ENCODE results near the gene TCTN3.
"Not testable (repeated sequence)": the region's sequence is repeated elsewhere in the genome, so short reads cannot be mapped to it uniquely, and the experiment has no call there.

TCTN3 gene

DNA sequence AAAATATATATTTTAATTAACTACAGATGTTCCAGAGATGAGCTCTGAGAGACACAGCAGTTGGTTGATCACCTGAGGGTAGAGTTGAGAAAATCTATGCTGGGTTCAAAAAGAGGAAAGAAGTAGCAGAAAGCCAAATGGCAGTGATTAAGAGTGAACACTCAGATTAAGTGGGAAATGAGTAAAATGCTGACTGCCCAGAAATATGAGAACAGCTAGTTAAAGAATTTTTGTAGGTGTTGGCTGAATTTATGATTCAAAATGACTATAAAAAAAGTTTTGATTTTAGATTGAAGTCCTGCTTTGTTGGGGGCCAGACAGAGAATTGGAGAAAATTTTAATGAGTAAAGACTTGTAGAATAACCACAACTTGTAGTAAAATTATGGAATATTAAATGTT, 9.8 kb downstream of the TCTN3 start:
- DNase-seq = no peak

DNA sequence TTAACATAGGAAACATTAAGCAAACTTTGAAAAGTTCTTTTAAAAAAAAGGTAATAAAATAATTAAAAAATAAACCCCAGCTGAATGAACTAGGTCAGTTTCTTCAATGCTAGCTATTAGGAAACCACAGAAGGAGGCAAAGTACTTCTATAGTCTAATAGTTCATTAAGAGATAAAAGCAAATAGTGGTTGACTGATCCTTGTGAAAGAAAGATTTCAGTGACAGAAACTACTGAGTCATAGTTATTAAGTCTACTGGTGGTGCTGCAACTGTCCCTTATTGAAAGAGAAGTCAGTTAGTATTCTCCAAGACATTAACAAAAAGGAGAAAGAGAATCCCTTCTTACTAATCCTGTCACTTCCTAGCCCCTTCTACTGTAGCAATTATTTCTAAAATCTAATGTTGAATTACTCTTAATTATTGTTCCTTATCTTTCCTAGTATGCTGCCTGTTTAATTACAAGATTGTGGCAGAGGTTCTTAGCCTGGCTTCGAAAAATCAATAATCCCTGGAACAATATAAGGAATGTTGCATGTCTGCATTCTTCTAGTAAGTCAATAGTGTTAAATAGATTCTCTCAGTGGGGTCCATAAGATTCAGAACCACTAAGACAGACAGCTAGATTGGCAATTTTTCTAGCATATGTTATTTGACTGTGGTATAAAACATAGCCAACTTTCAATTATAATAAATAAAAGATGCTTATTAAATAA, 18.2 kb downstream of the TCTN3 start:
- DNase-seq = no peak

DNA sequence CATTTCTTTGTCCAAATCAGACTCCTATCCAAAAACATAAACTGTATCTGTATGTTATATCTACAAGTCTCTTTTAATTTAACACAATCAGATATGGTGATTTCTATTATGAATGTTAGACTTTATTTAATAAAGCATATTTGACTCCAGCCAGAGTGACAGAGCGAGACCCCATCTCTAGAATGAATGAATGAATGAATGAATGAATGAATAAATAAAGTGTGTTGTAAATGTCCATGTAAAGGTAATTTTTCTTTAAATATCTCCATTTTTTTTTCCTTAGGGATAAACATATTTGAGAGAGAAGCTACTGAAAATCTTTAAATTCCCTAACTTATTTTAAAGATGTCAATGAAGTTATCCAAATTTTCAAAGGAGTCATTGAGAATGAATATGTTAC, 19.1 kb downstream of the TCTN3 start:
- DNase-seq = no peak

DNA sequence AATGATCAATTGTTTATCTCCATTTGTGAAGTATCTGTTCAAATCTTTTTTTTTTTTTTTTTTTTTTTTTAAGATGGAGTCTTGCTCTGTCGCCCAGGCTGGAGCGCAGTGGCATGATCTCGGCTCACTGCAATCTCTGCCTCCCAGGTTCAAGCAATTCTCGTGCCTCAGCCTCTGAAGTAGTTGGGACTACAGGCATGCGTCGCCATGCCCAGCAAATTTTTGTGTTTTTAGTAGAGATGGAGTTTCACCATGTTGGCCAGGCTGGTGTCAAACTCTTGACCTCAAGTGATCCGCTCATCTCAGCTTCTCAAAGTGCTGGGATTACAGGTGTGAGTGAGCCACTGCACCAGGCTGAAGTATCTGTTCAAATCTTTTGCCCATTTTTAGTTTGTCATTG, 21.1 kb downstream of the TCTN3 start:
- not testable (repeated sequence) for DNase-seq

GRCh38 chr10:95664543-95664942, 29.2 kb downstream of the TCTN3 start:
- no peak for DNase-seq

GRCh38 chr10:95663496-95663895, 30.2 kb downstream of the TCTN3 start:
- no peak for DNase-seq

GRCh38 chr10:95661818-95662217, 31.9 kb downstream of the TCTN3 start:
- DNase-seq = no peak

GRCh38 chr10:95660283-95660682, 33.4 kb downstream of the TCTN3 start:
- no peak for DNase-seq

DNA sequence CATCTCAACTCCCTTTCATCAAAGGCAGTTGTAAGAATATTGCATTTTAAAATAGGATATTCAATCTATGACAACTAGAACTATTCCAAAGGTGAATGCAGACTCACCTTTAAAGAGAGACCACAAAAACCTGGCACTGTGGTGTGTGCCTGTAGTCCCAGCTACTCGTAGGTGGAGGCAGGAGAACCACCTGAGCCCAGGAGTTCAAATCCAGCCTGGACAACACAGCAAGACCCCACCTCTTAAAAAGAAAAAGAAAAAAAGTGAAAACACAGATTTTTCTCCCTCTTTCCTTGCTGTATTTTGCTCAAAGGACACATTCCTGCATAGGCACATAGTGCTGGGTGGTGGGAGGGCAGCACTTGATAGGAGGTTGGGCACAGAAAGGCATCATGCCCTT, 36.5 kb downstream of the TCTN3 start:
- no peak for DNase-seq

GRCh38 chr10:95656291-95657164, 37.2 kb downstream of the TCTN3 start, which contains the start of gene ALDH18A1:
Gene ALDH18A1 (minus strand): TSS chr10:95656711. CDS start chr10:95653377, 3,334 bp downstream.
- peak; percentile 96 for DNase-seq

DNA sequence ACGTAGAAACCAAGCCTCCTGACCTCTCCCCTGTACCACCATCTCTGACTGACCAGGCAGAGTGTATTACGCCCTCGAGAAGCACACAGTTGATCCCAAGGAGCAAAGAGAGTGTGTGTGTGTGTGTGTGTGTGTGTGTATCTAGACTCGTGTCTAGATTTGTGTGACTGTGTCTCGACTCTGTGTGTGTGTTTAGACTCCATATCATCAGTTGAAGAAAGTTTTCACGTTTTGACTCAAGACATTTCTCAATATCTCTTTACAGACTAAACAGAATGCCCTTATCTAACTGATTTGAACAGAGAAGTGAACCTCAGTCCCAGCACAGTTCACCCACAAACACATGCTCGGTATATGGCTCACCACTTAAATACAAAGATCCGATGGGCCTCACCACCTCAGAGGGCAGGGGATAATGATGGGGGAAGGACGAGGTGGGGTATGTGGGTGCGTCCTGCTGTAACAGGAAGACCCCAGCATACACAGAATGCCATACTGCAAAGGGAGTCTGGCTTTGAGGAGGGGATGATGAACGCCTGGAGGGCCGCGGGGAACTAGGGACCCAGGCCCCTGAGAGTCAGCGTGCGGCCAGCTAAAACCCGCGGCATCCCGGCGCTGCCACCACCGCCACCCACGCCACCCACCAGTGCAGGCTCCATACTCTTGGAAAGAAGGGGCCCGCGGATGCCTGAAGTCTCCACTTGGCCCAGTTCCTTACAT, 38.0 kb downstream of the TCTN3 start:
- DNase-seq = no peak

GRCh38 chr10:95653895-95654294, 39.8 kb downstream of the TCTN3 start:
- DNase-seq = no peak

DNA sequence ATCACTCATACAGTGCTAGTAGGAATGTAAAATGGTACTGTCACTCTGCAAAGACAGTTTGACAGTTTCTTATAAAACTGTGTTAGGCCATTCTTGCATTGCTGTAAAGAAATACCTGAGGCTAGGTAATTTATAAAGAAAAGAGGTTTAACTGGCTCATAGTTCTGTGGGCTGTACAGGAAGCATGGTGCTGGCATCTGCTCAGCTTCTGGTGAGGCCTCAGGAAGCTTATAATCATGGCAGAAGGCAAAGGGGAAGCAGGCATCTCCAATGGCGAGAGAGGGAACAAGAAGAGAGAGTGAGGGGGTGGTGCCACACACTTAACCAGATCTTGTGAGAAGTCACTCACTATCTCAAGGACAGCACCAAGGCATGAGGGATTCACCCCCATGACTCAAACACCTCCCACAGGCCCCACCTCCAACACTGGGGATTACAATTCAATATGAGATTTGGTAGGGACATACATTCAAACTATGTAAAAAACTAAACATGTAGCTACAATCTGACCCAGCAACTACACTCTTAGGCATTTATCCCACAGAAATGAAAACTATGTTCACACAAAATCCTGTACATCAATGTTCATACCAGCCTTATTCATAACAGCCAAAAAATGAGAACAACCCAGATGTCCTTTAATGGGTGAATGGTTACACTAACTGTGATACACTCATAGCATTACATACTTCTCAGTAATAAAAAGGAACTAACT, 42.2 kb downstream of the TCTN3 start:
- no peak for DNase-seq

- no peak for DNase-seq
Measured at GRCh38 chr10:95650232-95650631, 43.5 kb downstream of the TCTN3 start.

GRCh38 chr10:95648138-95648537, 45.6 kb downstream of the TCTN3 start:
- DNase-seq = no peak

DNA sequence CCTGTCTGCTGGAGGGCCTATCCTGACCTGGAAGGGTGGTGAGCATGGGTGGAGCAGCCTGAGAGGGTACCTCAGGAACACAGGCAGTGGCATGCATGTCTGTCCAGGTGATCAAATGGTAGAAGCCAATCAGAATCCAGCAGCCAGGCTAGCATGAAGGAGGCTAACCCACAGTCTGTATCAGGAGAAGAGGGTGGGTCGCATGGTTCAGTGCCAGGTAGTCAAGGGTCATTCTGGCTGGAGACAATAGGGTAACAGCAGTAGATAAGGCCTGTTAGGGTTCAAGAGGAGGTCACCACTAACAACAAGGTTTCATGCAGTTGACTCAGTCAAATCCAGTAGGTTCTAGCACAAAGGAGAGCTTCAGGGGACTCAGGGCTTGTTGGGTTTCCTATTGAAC, 47.6 kb downstream of the TCTN3 start:
- DNase-seq = no peak

DNA sequence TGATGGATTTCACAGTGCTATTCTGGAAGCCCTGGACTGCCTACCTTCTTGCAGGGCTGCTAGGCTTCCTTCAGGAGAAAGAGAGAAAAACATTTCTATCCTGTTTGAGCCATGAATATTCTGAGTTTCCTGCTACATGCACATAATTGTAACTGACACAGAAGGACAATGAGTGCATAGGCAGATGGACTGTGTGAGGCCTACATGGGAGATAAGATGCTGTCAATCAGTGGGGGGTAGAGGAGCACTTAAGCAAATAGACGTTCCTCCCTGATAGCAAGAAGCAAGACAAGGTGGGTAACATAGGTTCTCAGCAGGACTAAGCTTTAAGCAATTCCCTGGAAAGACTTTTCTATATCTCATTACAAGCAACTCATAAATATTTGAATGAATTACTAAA, 48.8 kb downstream of the TCTN3 start:
- no peak for DNase-seq

DNA sequence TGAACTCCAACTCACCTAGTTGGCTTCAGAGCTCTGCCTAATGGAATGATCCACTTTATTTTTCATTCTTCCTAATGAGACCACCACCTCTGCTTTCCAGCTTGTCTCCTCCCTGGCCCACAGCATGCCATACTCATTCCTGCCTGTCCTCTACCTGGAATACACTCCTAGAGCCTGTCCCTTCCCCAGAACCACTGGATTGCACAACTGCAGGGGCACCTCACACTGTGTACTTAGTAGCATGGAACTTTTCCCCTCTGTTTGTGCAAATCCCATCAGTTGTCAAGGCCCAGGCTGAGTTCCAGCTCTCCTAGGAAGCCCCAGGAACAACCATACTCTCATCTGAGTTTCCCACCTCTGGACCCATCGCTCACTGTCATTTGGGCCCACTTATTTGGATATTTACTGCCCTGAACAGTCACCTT, 52.8 kb downstream of the TCTN3 start:
- DNase-seq = no peak

DNA sequence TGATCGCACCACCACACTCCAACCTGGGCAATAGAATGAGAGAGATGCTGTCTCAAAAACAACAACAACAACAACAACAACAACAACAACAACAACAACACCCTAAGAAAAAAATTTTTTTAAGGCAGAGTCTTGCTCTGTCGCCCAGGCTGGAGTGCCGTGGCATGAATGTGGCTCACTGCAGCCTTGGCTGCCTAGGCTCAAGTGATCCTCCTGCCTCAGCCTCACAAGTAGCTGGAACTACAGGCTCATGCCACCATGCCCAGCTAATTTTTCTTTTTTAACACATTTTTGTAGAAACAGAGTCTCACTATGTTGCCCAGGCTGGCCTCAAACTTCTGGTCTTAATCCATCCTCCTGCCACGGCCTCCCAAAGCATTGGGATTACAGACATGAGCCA, 55.8 kb downstream of the TCTN3 start:
- no peak for DNase-seq

GRCh38 chr10:95637140-95637539, 56.6 kb downstream of the TCTN3 start:
- DNase-seq = no peak

- no peak for DNase-seq
Measured at GRCh38 chr10:95635319-95635733, 58.4 kb downstream of the TCTN3 start.

DNA sequence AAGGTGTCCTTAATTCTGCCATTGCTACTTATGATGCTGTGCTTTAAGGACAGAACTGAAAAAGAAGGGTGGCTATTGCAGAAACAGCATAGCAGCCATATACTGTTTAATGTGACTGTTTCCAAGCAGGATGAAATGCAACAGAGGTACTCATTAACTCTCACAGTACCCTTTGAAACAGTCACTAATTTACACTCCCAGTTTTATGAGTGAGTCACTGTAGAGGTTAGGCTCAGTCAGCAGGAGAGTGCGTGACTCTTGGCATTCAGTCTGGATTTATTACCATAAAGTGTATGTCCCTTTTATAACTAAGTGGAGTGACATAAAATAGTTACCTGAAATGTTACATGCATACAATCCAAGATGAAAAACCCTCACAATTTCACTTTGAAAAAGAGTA, 64.9 kb downstream of the TCTN3 start:
- DNase-seq = no peak

DNA sequence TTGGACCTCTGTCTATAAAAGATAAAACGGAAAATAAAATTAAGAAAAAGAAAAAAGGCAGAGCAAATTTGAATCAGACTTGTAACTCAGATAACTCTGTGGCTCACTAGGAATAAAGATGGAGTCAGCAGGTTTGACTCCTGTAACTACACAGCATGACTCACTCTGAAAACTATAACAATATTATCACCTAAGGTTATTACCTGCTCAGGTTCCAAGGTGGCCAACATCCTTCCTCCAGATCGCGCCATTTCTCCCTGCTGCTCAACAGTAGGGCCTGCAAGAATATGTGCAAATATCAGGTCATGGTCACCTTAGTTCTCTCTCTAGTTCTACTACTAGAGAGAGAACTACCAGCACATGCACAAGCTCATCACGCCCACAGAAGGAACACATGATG, 67.2 kb downstream of the TCTN3 start:
- no peak for DNase-seq
